ENCODE measurements around the gene TMEM212. TPM values are rescaled to one million over a fixed set of nuclear protein-coding genes. Genes with fewer than 3 reads are reported as not detected.

Gene TMEM212
- total RNA-seq, 1 donor from 2014 or later: not detected

GRCh38 chr3:171810629-171811294 is 32.4 kb upstream of the TMEM212 start:
- Mint-ChIP-seq H3K4me3 (ENCODE audit: unreplicated experiment) (peak overlapping the region; percentile 76), H3K4me1 (ENCODE audit: unreplicated experiment) (peaks cover 64% of the 10 kb centered on the region), H3K9me3 (ENCODE audit: unreplicated experiment) (peaks cover 4% of the 10 kb centered on the region), H3K27me3 (ENCODE audit: unreplicated experiment) (no peaks in the 10 kb centered on the region), H3K27ac (ENCODE audit: unreplicated experiment) (peak overlapping the region; percentile 92), H3K36me3 (ENCODE audit: unreplicated experiment) (no peaks in the 10 kb centered on the region)
- DNase-seq (ENCODE audit: extremely low spot score, unreplicated experiment): no peak
- TF ChIP-seq CTCF (IDR thresholded peaks at IDR 0.05): no peak

DNA sequence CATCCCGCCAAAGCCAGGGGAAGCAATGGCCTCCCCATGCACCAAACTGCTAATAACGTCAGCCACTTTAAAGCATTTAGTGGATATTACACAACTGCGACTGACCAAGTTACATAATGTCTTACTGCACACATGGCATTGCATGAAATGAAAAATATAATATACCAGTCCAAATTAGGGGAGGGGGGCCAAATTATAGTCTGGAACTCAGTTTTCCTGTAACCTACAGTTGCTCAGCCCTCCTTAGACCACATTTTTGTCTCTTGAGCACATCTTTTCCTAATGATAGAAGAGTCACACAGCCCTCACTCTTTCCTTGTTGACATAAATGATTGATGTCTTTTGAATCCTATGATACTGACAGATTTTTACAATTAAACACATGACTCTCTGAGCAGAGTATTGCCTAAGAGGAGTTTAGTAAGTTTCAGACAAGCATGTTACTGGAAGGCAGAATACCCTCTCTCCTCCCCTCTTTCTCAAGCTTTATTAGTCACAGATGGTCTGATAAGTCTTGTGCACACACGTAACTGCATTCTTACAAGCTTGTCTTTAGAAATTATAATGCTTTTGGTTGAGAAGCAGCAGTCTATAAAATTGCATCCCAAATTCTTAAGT is 31.7 kb upstream of the TMEM212 start:
- peak overlapping the region; percentile 33 for H3K4me3 Mint-ChIP-seq (ENCODE audit: unreplicated experiment)
- peaks cover 64% of the 10 kb centered on the region for H3K4me1 Mint-ChIP-seq (ENCODE audit: unreplicated experiment)

DNA sequence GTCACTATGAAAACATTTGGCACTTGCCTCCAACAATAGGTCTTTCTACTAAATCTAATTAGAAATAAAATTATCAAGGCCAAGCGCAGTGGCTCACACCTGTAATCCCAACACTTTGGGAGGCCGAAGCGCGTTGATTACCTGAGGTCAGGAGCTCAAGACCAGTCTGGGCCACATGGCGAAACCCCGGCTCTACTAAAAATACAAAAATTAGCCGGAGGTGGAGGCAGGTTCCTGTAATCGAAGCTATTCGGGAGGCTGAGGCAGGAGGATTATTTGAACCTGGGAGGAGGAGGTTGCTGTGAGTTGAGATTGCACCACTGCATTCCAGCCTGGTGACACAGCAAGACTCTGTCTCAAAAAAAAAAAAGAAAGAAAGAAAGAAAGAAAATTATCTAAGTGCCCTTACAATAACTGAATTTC is 31.2 kb upstream of the TMEM212 start:
- H3K27me3 Mint-ChIP-seq (ENCODE audit: unreplicated experiment): no peaks in the 10 kb centered on the region
- no peak overlapping the region for H3K4me3 Mint-ChIP-seq (ENCODE audit: unreplicated experiment)
- H3K36me3 Mint-ChIP-seq (ENCODE audit: unreplicated experiment): no peaks in the 10 kb centered on the region
- DNase-seq (ENCODE audit: extremely low spot score, unreplicated experiment): no peak
- no peak for TF ChIP-seq CTCF (IDR thresholded peaks at IDR 0.05)
- H3K27ac Mint-ChIP-seq (ENCODE audit: unreplicated experiment): peak overlapping the region; percentile 92
- H3K4me1 Mint-ChIP-seq (ENCODE audit: unreplicated experiment): peaks cover 64% of the 10 kb centered on the region
- peaks cover 4% of the 10 kb centered on the region for H3K9me3 Mint-ChIP-seq (ENCODE audit: unreplicated experiment)

More for the DNA sequence above, 31.7 kb upstream of the TMEM212 start:
- peak overlapping the region; percentile 92 for H3K27ac Mint-ChIP-seq (ENCODE audit: unreplicated experiment)
- peaks cover 4% of the 10 kb centered on the region for H3K9me3 Mint-ChIP-seq (ENCODE audit: unreplicated experiment)
- no peak for TF ChIP-seq CTCF (IDR thresholded peaks at IDR 0.05)
- DNase-seq (ENCODE audit: extremely low spot score, unreplicated experiment): no peak
- H3K36me3 Mint-ChIP-seq (ENCODE audit: unreplicated experiment): no peaks in the 10 kb centered on the region
- no peaks in the 10 kb centered on the region for H3K27me3 Mint-ChIP-seq (ENCODE audit: unreplicated experiment)

GRCh38 chr3:171812811-171813210 is 30.3 kb upstream of the TMEM212 start:
- no peak overlapping the region for H3K27ac Mint-ChIP-seq (ENCODE audit: unreplicated experiment)

More at GRCh38 chr3:171812811-171813210, 30.3 kb upstream of the TMEM212 start:
- Mint-ChIP-seq H3K9me3 (ENCODE audit: unreplicated experiment) (peaks cover 4% of the 10 kb centered on the region), H3K4me1 (ENCODE audit: unreplicated experiment) (peaks cover 62% of the 10 kb centered on the region), H3K36me3 (ENCODE audit: unreplicated experiment) (no peaks in the 10 kb centered on the region), H3K4me3 (ENCODE audit: unreplicated experiment) (no peak overlapping the region), H3K27me3 (ENCODE audit: unreplicated experiment) (no peaks in the 10 kb centered on the region)
- DNase-seq (ENCODE audit: extremely low spot score, unreplicated experiment): no peak
- TF ChIP-seq CTCF (IDR thresholded peaks at IDR 0.05): no peak
